Mucosa of descending colon (tissue), 3 donors: ENCODE data around the gene SLC27A6. TPM values are rescaled to one million over a fixed set of nuclear protein-coding genes. Genes with fewer than 3 reads are reported as not detected.

ENCODE experiments used
- ATAC-seq: fragments of 200-7000 bp; cut with Tn5 transposase; one replicate; pipeline ENCODE4 v1.9.1; 2020; ENCODE audit warnings: mild to moderate bottlenecking, moderate library complexity
- DNase-seq, 3 donors: peaks; one replicate each; pipeline ENCODE4 v3.0.0-alpha.2; 2020
- H3K36me3 ChIP-seq: fragments of 200-600 bp; one replicate; pipeline ENCODE4 v1.8.0; 2021; ENCODE audit warnings: low read depth, mild to moderate bottlenecking
- H3K4me1 ChIP-seq: fragments of 200-600 bp; one replicate; pipeline ENCODE4 v1.8.0; 2021; ENCODE audit warnings: low read depth, mild to moderate bottlenecking
- H3K4me3 ChIP-seq: fragments of 200-600 bp; one replicate; pipeline ENCODE4 v1.8.0; 2021; ENCODE audit warnings: mild to moderate bottlenecking
- H3K9me3 ChIP-seq: fragments of 200-600 bp; one replicate; pipeline ENCODE4 v1.8.0; 2021; ENCODE audit warnings: mild to moderate bottlenecking
- CTCF ChIP-seq: fragments of 200-600 bp; IDR thresholded peaks from one replicate; pipeline ENCODE4 v1.8.0; 2022; ENCODE audit warnings: antibody characterized with exemption, mild to moderate bottlenecking
- intact Hi-C, 2 donors: fragments of 100-400 bp; cut with DNase I in 1 of 2; cut with micrococcal nuclease in 1 of 2; formaldehyde crosslinking; loops; one replicate each; pipeline versions ENCODE4 v1.11.0 to v1.11.1; 2022; cut with DNase I, micrococcal nuclease
- total RNA-seq, 3 donors: library from RNA; stranded (reverse); fragmentation: NEBNext Ultra II Directional in 2 of 3; extraction: Animal tissue kit (Norgen Biotek cat#: 25700) in 2 of 3; gene quantifications; one replicate each; pipeline versions ENCODE4 v1.2.1 to v1.2.4, GENCODE V29; 2021 to 2023
- donor health status: DM: no; HTN: no; CAD: no; lungs with moderate emphysema.
- donor health status: DM: no; HTN: no; CAD: no.
- donor health status: DM: no; HTN: yes; CAD: no.

SLC27A6 gene
- total RNA-seq, 3 donors from 2014 or later, result 0.14 to 0.85 (median 0.41) TPM

- intact Hi-C loops, result no loop called here
- H3K36me3 ChIP-seq, result no peaks in the 10 kb centered on the region
- ATAC-seq (no peak), DNase-seq (no peak)
- TF ChIP-seq CTCF, result no peak
- no peaks in the 10 kb centered on the region for H3K4me1 ChIP-seq
- H3K4me3 ChIP-seq, result no peak overlapping the region
- no peaks in the 10 kb centered on the region for H3K9me3 ChIP-seq
These were observed 96.6 kb downstream of the SLC27A6 start for GRCh38 chr5:129061849-129062248.

GRCh38 chr5:129063483-129064113 is 98.3 kb downstream of the SLC27A6 start:
- no peak for TF ChIP-seq CTCF
- DNase-seq, result no peak
- H3K4me3 ChIP-seq, result no peak overlapping the region
- H3K9me3 ChIP-seq, result no peaks in the 10 kb centered on the region
- intact Hi-C loops, result no loop called here
- no peaks in the 10 kb centered on the region for H3K36me3 ChIP-seq
- no peak for ATAC-seq
- H3K4me1 ChIP-seq, result no peaks in the 10 kb centered on the region

GRCh38 chr5:129065721-129066120 is 100.4 kb downstream of the SLC27A6 start:
- ATAC-seq (no peak), DNase-seq (no peak)
- intact Hi-C loops, result no loop called here
- Histone ChIP-seq H3K4me1 (no peaks in the 10 kb centered on the region), H3K36me3 (no peaks in the 10 kb centered on the region), H3K4me3 (no peak overlapping the region), H3K9me3 (no peaks in the 10 kb centered on the region)
- TF ChIP-seq CTCF, result no peak

- ATAC-seq (no peak), DNase-seq (no peak)
- no peaks in the 10 kb centered on the region for H3K36me3 ChIP-seq
- no peak for TF ChIP-seq CTCF
- intact Hi-C loops, result no loop called here
- no peak overlapping the region for H3K4me3 ChIP-seq
- no peaks in the 10 kb centered on the region for H3K9me3 ChIP-seq
- H3K4me1 ChIP-seq, result no peaks in the 10 kb centered on the region
These were observed 102.5 kb downstream of the SLC27A6 start for GRCh38 chr5:129067745-129068144.

- no peaks in the 10 kb centered on the region for H3K9me3 ChIP-seq
- H3K4me3 ChIP-seq, result no peak overlapping the region
- no peak for DNase-seq
- no peak for ATAC-seq
- H3K4me1 ChIP-seq, result no peaks in the 10 kb centered on the region
- TF ChIP-seq CTCF, result no peak
- intact Hi-C loops, result no loop called here
- no peaks in the 10 kb centered on the region for H3K36me3 ChIP-seq
These were observed 104.0 kb downstream of the SLC27A6 start for GRCh38 chr5:129069292-129069691.

GRCh38 chr5:129073111-129073510 is 107.8 kb downstream of the SLC27A6 start:
- no peak for ATAC-seq
- intact Hi-C loops, result no loop called here
- TF ChIP-seq CTCF, result no peak
- H3K4me3 ChIP-seq, result no peak overlapping the region
- H3K9me3 ChIP-seq, result no peaks in the 10 kb centered on the region
- H3K4me1 ChIP-seq, result no peaks in the 10 kb centered on the region
- no peak for DNase-seq
- H3K36me3 ChIP-seq, result no peaks in the 10 kb centered on the region
